NCI-H2171 treated with DMSO at 0.1 percent for 48 hours (cell line): ENCODE data around the gene ZP1.

Experiments
- DNase-seq: peaks from one replicate; lab custom pipeline; 2025; lab: John Stamatoyannopoulos, UW

The ZP1 gene

DNA sequence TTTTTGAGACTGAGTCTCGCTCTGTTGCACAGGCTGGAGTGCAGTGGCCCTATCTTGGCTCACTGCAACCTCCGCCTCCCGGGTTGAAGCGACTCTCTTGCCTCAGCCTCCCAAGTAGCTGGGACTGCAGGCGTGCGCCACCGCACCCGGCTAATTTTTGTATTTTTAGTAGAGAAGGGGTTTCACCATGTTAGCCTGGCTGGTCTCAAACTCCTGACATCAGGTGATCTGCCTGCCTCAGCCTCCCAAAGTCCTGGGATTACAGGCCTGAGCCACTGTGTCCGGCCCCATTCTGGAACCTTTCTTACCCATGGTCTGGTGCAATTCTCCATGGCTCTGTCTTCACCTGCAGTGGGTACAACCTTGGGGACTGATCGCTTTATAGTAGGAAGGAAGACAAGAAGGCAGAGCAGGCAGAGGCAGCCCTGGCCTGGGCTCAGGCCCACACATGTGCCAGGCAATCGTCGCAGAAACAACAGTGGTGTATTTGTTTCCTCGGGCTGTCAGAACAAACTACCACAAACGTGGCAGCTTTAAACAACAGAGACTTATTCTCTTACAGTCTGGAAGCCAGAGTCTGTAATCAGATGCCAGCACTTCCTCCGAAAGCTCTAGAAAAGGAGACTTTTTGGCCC is 7.6 kb upstream of the ZP1 start:
- no peak for DNase-seq

DNA sequence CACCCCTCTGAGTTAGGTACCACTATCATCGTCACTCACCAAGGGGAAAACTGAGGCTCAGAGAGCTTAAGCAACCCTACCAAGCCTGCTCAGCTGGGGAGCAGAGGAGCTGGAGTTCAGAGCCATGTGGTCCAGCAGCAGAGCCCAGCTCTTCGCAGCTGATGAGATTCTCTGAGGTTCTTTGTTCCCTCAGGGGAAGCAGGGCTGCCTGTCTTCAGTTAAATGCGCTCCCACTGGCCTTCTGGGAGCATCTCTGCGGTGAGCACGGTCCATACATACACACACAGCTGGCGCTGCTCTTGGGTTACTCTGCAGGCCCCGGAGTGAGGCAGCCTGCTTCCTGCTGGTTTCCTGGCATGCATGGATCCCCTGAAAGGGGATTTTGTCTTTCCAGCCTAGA is 6.4 kb upstream of the ZP1 start:
- peak; percentile 70 for DNase-seq

DNA sequence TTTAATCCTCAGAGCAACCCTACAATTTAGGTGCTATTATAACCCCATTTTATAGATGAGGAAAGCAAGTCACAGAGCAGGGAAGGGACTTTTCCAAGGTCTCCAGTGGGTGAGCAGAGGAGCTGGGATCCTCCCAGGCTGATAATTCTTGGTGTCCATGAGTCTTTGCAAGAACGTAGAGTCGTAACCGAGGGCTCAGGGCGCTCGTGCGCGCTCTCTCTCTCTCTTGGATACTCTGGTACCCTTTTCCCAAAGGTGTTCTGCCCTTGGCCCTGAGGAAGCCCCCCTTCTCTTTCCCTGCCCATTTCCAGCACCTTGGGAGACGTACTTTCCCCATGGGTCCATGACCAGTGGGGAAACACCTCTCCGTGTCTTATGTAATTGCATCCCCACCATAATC is 5.2 kb upstream of the ZP1 start:
- no peak for DNase-seq

DNA sequence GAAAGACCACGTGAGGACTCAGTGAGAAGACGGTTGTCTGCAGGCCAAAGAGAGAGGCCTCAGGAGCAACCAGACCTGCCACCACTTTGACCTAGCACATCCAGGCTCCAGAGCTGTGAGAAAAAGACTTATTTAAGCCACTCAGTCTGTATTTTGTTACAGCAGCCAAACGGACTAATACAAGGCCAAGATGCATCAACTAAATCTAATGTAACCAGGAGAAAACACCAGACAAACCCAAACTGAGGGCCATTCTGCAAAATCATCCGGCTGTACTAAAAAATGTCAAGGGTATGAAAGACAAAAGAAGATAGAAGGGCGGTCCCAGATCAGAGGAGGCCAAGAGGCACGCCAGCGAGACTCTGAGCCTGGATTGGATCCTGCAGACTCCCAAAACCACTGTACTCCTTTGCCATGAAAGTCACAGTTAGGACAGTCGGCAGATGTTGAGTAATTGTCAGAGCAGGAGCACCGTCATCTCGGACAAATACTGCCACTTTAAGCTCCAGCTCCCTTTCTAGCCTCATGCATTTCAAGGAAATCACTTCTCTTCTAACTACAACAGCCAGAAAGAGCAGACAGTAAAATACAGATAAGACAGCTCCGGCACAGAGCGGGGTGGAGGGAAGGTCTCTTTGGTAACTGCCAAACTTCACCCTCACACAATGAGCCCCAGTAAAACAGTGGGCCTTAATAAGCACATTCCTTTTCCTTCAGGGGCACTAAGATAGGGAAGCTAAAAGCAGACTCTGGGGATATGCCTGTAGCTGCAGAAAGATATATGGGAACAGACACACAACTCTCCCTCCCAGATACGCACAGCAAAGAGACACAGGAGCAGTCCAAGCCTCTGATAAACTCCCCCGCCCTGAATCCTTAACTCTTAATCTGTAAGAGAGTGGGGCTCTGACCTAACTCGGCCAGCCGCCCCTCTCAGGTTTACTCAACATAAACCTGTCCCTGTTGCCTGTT is 3.5 kb upstream of the ZP1 start:
- no peak for DNase-seq

DNA sequence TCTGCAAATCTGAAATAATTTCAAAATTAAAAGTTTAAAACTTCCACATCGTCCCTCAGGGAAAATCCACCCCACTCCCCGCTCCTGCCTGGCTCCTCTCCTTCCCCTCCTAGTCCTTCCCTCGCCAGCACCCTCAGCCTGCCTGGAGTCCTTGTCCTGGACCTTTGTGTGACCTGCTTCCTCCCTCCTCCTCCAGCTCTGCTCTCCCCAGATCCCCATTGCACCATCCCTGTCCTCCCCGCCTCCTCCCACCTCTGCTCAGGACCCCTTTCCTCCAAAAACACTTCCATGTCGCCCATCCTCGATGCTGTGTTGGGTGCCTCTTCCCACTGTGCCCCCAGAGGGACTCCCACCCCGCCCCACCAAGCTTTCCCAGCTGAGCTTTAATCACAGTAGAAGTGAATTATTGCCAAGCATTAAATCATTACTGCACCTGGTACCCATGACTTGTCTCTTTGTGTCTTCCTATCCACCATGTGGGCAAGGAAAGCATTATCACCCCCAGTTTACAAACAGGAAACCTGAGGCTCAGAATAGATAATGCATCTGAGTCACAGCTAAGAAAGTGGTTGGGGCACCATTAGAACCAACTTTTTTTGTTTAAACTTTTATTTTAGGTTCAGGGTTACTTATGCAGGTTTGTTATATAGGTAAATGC is 2.4 kb upstream of the ZP1 start:
- DNase-seq: no peak

DNA sequence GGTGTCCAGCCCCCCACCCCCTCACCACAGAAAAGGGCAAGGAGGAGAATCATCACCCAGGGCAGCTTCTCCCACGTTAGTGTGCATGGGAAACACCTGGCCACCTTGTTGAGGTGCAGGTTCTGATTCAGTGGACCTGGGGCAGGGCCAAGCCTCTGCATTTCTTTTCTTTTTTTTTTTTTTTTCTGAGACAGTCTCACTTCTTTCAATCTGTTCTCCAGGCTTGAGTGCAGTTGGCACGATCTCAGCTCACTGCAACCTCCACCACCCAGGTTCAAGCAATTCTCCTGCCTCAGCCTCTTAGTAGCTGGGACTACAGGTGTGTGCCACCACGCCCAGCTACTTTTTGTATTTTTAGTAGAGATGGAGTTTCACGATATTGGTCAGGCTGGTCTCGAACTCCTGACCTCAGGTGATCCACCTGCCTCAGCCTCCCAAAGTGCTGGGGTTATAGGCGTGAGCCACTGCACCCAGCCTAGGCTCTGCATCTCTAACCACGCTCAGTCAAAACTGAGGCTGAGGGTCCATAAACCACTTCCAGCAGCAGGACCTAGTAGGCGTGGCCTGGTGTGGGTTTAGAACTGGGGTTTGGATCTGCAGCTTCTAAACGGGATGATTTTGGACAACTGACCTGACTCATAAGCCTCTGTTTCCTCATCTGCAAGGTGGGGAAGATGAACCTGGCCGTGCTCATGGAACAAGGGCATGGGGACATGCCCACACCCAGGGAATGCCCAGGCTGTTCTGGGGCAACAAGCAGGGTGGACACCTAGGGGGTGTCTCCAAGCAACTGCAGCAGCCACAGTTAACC is 734 bp downstream of the ZP1 start:
- no peak for DNase-seq

DNA sequence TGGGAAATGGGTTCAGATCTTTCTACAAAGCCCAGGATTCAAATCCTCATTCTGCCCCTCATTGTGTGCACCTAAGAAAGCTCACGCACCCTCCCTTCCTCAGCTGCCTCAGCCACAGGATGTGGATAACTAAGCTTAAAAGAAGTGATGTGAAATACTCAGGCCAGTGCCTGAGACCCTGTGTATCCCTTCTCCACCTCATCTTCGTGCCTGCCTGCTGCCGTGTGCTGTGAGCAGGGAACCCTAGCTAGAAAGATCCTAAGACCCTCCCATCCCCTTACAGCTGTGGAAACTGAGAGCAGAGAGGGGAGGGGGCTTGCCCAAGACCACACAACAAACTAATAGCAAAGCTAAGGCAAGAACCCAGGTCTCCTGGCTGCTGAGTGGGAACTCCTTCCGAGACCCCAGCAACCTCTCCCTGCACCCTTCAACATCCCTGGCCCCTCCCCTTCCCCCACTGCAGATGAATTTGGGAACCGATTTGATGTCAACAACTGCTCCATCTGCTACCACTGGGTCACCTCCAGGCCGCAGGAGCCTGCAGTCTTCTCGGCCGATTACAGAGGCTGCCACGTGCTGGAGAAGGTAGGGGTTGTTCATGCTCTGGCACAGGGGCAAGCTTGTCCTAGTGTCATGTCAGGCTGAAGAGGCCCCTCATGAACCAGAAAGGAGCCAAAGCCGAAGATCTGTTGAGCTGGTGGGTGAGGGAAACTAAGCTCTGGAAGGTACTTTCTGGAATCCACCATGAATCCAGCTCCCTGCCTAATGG is 1.5 kb downstream of the ZP1 start:
- peak; percentile 26 for DNase-seq

GRCh38 chr11:60869451-60869825 is 2.1 kb downstream of the ZP1 start:
- DNase-seq: no peak

DNA sequence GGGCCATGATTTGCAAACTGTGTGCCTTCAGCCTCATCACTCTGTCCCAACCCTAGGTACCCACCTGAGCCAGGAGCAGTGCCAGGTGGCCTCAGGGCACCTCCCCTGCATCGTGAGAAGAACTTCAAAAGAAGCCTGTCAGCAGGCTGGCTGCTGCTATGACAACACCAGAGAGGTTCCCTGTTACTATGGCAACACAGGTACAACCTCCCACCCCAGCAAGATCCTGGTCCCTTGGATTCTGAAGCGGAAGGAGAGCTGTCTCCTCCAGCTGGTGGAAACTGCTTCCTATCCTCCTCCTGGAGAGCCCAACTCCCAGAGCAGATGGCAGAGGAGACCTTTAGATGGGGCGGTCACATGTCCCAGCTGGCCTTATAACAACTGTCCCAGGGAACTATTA is 2.9 kb downstream of the ZP1 start:
- peak; percentile 94 for DNase-seq

DNA sequence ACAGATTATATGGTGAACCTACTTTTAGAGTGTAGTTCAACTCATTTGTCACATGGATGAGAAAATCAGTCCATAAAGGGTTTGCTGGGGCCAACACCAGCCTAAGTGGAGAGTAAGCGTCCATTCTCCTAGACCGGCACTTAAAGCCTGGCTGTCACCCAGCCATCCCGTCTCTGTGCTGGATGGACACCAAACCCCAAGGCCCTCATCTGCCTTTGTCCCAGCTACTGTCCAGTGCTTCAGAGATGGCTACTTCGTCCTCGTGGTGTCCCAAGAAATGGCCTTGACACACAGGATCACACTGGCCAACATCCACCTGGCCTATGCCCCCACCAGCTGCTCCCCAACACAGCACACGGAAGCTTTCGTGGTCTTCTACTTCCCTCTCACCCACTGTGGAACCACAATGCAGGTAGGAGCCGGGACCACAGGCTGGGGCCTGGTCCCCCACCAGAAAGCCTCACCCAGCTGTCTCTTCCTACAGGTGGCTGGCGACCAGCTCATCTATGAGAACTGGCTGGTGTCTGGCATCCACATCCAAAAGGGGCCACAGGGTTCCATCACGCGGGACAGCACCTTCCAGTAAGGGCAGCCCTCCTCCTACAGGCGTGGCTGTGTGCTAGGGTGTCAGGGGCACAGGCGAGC is 3.5 kb downstream of the ZP1 start:
- DNase-seq: no peak

GRCh38 chr11:60871378-60872061 is 4.2 kb downstream of the ZP1 start:
- no peak for DNase-seq

GRCh38 chr11:60872124-60872960 is 5.0 kb downstream of the ZP1 start:
- DNase-seq: no peak

DNA sequence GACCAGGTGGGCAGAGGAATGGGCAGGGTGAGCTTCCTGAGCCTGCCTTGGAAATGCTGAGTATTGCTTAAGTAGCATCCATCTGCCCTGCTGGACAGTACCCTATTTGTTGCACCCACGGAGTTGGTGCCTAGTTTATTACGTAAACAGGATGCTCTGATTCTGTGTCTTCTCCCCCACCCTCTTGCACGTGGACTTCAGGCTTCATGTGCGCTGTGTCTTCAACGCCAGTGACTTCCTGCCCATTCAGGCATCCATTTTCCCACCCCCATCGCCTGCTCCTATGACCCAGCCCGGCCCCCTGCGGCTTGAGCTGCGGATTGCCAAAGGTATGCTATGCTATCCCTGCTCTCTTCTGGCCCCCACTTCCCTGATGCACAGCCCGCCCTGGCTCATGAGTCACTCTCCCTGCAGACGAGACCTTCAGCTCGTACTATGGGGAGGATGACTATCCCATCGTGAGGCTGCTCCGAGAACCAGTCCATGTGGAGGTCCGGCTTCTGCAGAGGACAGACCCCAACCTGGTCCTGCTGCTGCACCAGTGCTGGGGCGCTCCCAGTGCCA is 5.7 kb downstream of the ZP1 start:
- DNase-seq: no peak

- peak; percentile 24 for DNase-seq
These were observed 6.2 kb downstream of the ZP1 start for GRCh38 chr11:60873533-60873932.

- DNase-seq: no peak
These were observed 7.4 kb downstream of the ZP1 start for GRCh38 chr11:60874421-60875365.

- no peak for DNase-seq
These were observed 8.2 kb downstream of the ZP1 start for GRCh38 chr11:60875366-60876167.

DNA sequence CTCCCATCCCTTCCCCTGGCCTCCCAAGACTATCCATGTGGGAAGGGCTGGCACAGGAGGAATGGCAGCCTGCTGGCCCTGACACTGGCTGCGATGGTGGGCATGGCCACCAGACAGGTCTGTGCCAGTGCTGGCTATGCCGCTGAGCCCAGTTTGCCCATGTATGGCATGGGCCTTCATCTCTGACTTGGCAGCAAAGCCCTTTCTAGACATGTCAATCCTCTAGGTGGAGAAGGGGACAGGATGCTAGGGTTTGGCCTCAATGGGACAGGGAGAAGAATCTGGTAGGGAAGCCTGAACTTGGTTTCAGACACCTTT is 8.8 kb downstream of the ZP1 start:
- no peak for DNase-seq
